ENCODE data around the gene PARD3B. TPM values are rescaled to one million over a fixed set of nuclear protein-coding genes. Genes with fewer than 3 reads are reported as not detected.

PARD3B gene
- total and polyA plus RNA-seq, 2 of the 13 experiments (the other 11 are each of a cell fraction or from before 2014, with no cell fraction given), result 0.71 to 2.3 TPM

DNA sequence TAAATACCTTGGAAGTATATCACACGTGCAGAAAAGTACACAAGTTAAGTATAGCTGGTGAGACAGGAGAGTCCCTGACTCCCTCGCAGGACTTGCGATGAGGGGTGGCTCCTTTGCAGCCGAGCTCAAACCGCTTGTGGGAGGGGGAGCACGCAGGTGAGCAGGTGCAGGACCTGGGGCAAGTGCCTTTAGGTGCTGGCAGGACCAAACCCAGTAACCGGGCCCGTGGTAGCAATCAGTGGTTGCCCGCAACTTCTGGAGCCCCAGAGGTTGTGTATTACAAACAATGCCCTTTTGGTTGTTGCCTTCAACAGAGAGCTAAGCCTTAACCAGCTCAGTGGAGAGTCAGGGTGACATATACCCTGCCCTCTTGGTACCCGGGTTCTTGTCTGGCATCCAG is 132.8 kb downstream of the PARD3B start:
- no peak overlapping the region for H3K4me3 ChIP-seq (replicated peaks in 1 of 3; ENCODE audit: insufficient read depth in 1 of 3, low read depth in 2 of 3, low read length in 3 of 3)
- in situ Hi-C loops (cut with HindIII; ENCODE audit: extremely low pct_ligation_motif_present, low pct_unique_long_range_greater_than_20kb) (no loop called here), intact Hi-C loops (cut with micrococcal nuclease; ENCODE audit: unreplicated experiment) (no loop called here)
- ChIA-PET CTCF (ENCODE audit: low intra/inter-chr PET ratio, low total read pairs) (no interaction called here), POLR2A (no interaction called here)
- no peak overlapping the region for H3K9ac ChIP-seq (ENCODE audit: insufficient read depth, low read depth, low read length)
- no peaks in the 10 kb centered on the region for H4K20me1 ChIP-seq (ENCODE audit: insufficient read depth, low read length)
- no peaks in the 10 kb centered on the region for H3K4me1 ChIP-seq (ENCODE audit: insufficient read depth, low read length)
- H3K36me3 ChIP-seq (replicated peaks in 1 of 2; ENCODE audit: control insufficient read depth in 1 of 2, insufficient read depth in 2 of 2, low read length in 2 of 2), result no peaks in the 10 kb centered on the region
- no peak overlapping the region for H2AFZ ChIP-seq (ENCODE audit: low read length)
- no peak for ATAC-seq
- no peaks in the 10 kb centered on the region for H3K79me2 ChIP-seq (ENCODE audit: insufficient read depth, low read length)
- H3K9me3 ChIP-seq (ENCODE audit: low read length), result peaks cover 13% of the 10 kb centered on the region; the same call in 1 of the 2 replicates
- no peak overlapping the region for H3K4me2 ChIP-seq (ENCODE audit: low read depth, low read length)
- DNase-seq (ENCODE audit: low spot score), result no peak
- H3K27ac ChIP-seq (ENCODE audit: extremely low read length, insufficient read depth, low read length), result no peak overlapping the region
- 70% methylated on average over 10 of the region's 10 CpGs for WGBS (ENCODE audit: low lambda C conversion rate)
- no peaks in the 10 kb centered on the region for H3K27me3 ChIP-seq (ENCODE audit: control insufficient read depth in 1 of 2, insufficient read depth in 2 of 2, low read length in 2 of 2)
- no TSS peak for BruUV-seq (replicated peaks)
- FAIRE-seq, result no peak
- no peak for TF ChIP-seq SUZ12 (IDR thresholded peaks at IDR 0.05; ENCODE audit: low read depth, low read length)
- no peak for TF ChIP-seq NFKB2 (CRISPR knock-in tag; IDR thresholded peaks at IDR 0.05; ENCODE audit: borderline replicate concordance)
- no peak for TF ChIP-seq ZNF354B (CRISPR knock-in tag; IDR thresholded peaks at IDR 0.05)
- no peak for TF ChIP-seq ZNF543 (CRISPR knock-in tag; IDR thresholded peaks at IDR 0.05)
- no peak for TF ChIP-seq NFIB (CRISPR knock-in tag; IDR thresholded peaks at IDR 0.05; ENCODE audit: borderline replicate concordance)
- TF ChIP-seq, protein P1, sequence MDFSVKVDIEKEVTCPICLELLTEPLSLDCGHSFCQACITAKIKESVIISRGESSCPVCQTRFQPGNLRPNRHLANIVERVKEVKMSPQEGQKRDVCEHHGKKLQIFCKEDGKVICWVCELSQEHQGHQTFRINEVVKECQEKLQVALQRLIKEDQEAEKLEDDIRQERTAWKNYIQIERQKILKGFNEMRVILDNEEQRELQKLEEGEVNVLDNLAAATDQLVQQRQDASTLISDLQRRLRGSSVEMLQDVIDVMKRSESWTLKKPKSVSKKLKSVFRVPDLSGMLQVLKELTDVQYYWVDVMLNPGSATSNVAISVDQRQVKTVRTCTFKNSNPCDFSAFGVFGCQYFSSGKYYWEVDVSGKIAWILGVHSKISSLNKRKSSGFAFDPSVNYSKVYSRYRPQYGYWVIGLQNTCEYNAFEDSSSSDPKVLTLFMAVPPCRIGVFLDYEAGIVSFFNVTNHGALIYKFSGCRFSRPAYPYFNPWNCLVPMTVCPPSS (IDR thresholded peaks at IDR 0.05), result no peak
- TF ChIP-seq, protein P2, sequence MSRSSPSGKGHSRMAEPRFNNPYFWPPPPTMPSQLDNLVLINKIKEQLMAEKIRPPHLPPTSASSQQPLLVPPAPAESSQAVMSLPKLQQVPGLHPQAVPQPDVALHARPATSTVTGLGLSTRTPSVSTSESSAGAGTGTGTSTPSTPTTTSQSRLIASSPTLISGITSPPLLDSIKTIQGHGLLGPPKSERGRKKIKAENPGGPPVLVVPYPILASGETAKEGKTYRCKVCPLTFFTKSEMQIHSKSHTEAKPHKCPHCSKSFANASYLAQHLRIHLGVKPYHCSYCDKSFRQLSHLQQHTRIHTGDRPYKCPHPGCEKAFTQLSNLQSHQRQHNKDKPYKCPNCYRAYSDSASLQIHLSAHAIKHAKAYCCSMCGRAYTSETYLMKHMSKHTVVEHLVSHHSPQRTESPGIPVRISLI (CRISPR knock-in tag; IDR thresholded peaks at IDR 0.05; ENCODE audit: borderline replicate concordance), result no peak
- TF ChIP-seq ISX (CRISPR knock-in tag; conservative IDR thresholded peaks at IDR 0.05), result no peak
- TF ChIP-seq, protein P3, sequence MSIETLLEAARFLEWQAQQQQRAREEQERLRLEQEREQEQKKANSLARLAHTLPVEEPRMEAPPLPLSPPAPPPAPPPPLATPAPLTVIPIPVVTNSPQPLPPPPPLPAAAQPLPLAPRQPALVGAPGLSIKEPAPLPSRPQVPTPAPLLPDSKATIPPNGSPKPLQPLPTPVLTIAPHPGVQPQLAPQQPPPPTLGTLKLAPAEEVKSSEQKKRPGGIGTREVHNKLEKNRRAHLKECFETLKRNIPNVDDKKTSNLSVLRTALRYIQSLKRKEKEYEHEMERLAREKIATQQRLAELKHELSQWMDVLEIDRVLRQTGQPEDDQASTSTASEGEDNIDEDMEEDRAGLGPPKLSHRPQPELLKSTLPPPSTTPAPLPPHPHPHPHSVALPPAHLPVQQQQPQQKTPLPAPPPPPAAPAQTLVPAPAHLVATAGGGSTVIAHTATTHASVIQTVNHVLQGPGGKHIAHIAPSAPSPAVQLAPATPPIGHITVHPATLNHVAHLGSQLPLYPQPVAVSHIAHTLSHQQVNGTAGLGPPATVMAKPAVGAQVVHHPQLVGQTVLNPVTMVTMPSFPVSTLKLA (IDR thresholded peaks at IDR 0.05), result no peak
- TF ChIP-seq, protein P4, sequence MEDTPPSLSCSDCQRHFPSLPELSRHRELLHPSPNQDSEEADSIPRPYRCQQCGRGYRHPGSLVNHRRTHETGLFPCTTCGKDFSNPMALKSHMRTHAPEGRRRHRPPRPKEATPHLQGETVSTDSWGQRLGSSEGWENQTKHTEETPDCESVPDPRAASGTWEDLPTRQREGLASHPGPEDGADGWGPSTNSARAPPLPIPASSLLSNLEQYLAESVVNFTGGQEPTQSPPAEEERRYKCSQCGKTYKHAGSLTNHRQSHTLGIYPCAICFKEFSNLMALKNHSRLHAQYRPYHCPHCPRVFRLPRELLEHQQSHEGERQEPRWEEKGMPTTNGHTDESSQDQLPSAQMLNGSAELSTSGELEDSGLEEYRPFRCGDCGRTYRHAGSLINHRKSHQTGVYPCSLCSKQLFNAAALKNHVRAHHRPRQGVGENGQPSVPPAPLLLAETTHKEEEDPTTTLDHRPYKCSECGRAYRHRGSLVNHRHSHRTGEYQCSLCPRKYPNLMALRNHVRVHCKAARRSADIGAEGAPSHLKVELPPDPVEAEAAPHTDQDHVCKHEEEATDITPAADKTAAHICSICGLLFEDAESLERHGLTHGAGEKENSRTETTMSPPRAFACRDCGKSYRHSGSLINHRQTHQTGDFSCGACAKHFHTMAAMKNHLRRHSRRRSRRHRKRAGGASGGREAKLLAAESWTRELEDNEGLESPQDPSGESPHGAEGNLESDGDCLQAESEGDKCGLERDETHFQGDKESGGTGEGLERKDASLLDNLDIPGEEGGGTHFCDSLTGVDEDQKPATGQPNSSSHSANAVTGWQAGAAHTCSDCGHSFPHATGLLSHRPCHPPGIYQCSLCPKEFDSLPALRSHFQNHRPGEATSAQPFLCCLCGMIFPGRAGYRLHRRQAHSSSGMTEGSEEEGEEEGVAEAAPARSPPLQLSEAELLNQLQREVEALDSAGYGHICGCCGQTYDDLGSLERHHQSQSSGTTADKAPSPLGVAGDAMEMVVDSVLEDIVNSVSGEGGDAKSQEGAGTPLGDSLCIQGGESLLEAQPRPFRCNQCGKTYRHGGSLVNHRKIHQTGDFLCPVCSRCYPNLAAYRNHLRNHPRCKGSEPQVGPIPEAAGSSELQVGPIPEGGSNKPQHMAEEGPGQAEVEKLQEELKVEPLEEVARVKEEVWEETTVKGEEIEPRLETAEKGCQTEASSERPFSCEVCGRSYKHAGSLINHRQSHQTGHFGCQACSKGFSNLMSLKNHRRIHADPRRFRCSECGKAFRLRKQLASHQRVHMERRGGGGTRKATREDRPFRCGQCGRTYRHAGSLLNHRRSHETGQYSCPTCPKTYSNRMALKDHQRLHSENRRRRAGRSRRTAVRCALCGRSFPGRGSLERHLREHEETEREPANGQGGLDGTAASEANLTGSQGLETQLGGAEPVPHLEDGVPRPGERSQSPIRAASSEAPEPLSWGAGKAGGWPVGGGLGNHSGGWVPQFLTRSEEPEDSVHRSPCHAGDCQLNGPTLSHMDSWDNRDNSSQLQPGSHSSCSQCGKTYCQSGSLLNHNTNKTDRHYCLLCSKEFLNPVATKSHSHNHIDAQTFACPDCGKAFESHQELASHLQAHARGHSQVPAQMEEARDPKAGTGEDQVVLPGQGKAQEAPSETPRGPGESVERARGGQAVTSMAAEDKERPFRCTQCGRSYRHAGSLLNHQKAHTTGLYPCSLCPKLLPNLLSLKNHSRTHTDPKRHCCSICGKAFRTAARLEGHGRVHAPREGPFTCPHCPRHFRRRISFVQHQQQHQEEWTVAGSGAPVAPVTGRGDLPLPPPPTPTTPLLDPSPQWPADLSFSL (CRISPR knock-in tag; IDR thresholded peaks at IDR 0.05), result no peak
- no peak for TF ChIP-seq ZNF589 (CRISPR knock-in tag; conservative IDR thresholded peaks at IDR 0.05)
- no peak for TF ChIP-seq BHLHE40 (IDR thresholded peaks at IDR 0.05; ENCODE audit: low read length)

Data from HepG2 (cell line).